HG02885 (cell line): ENCODE measurements around the gene GRID1.

ENCODE experiments used
- ATAC-seq: cut with Tn5 transposase; IDR thresholded peaks from one replicate; pipeline ENCODE4 v1.9.1; 2021; ENCODE audit warnings: mild to moderate bottlenecking; ENCODE audit not compliant: unreplicated experiment, poor library complexity

GRID1 gene

GRCh38 chr10:86366033-86366901, at the start of gene GRID1:
Gene GRID1 (minus strand): TSS chr10:86366795.
- ATAC-seq = peak; percentile 30

- no peak for ATAC-seq
Measured at GRCh38 chr10:86415583-86415982, 49.0 kb upstream of the GRID1 start.

- no peak for ATAC-seq
Measured at GRCh38 chr10:86415116-86415515, 48.5 kb upstream of the GRID1 start.

- peak; percentile 73 for ATAC-seq
Measured at GRCh38 chr10:86413046-86413728, 46.6 kb upstream of the GRID1 start.

GRCh38 chr10:86411852-86412560, 45.4 kb upstream of the GRID1 start:
- no peak for ATAC-seq

- ATAC-seq = peak; percentile 68
Measured at GRCh38 chr10:86411281-86411841, 44.8 kb upstream of the GRID1 start.

GRCh38 chr10:86410542-86411124, 44.0 kb upstream of the GRID1 start:
- no peak for ATAC-seq

- no peak for ATAC-seq
Measured at GRCh38 chr10:86409183-86409582, 42.6 kb upstream of the GRID1 start.

GRCh38 chr10:86403183-86403797, 36.7 kb upstream of the GRID1 start:
- ATAC-seq = no peak

GRCh38 chr10:86402283-86402941, 35.8 kb upstream of the GRID1 start:
- ATAC-seq = no peak

- ATAC-seq = no peak
Measured at GRCh38 chr10:86401588-86402282, 35.1 kb upstream of the GRID1 start.

GRCh38 chr10:86400705-86401587, 34.4 kb upstream of the GRID1 start:
- peak; percentile 47 for ATAC-seq

- ATAC-seq = peak; percentile 91
Measured at GRCh38 chr10:86399879-86400704, 33.5 kb upstream of the GRID1 start.

- no peak for ATAC-seq
Measured at GRCh38 chr10:86399514-86399878, 32.9 kb upstream of the GRID1 start.

GRCh38 chr10:86397120-86397519, 30.5 kb upstream of the GRID1 start:
- no peak for ATAC-seq

- ATAC-seq = no peak
Measured at GRCh38 chr10:86393862-86394455, 27.4 kb upstream of the GRID1 start.

GRCh38 chr10:86393362-86393761, 26.8 kb upstream of the GRID1 start:
- no peak for ATAC-seq
